AG09319 (cell line): ENCODE data around the gene NHEJ1.

Experiments used
- DNase-seq: peaks from one replicate; pipeline ENCODE4 v3.0.0-alpha.2; 2010; ENCODE audit warnings: low read depth; ENCODE audit errors: extremely low read depth
- TF ChIP-seq, protein P1 (sequence below): IDR thresholded peaks from 2 replicates; pipeline ENCODE4 v1.5.1; 2011; ENCODE audit warnings: low read depth, mild to moderate bottlenecking, inconsistent platforms, low read length, moderate library complexity

The NHEJ1 gene

DNA sequence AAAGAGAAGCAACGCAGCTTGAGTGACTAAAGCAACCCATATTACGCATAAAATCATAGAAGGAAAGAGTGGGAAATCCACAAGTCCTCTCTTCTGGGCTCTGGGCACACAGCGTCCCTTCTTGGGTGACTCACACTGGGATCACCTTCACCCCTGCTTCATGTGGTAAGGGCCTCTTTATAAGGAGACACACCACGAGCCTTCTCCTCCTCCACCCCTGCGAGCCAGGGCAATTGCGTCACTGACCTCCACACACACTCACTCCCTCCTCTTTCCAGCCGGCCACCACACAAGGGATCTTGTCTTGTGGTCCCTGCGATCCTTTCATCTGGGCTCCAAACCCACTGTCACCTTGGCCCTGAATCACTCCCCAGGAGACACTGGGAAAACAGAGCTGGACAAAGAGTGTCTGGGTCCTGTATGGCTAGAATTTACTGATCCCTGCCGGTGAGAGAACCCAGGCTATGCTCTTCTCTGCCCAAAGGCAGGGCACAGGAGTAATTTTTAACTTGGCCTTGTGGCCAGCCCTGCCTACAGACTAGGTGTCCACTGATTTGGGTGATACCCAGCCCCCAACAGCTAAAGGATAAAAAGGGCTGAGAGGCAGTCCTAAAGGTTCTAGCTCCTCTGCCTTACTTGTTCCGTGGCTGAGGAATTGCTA lies 35.3 kb downstream of the NHEJ1 start:
- peak; percentile 49 for DNase-seq

DNA sequence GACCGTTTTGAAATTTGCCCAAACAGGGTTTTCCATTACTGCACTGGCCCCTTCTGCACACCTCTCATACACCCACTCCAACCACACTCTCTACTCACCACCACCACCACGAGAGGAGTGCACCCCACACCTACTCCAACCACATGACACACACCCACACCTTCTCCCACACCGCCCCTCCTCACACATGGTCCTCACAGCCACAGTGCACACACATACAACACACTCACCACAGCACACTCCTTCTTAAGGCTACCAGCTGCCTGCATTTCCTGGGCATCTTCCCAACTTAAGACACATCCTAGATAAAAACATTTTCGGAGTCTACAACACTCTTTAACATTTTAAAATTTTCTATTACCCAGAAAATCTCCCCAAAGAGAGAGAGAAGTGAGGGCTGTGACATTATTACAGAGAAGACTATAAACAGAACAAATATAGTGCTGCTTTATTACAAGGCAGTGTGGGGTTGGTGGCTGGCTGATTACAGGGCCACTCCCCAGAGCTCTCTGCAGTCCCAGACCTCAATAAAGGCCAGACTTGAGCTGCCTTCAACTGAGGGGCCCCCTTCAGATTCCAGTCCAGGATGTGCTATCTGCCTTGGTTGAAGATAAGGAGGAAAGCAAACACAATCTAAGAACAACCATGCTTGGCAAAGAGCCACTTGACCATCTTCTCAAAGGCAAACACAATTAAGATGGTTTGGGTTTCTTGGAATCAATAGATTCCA lies 36.1 kb downstream of the NHEJ1 start:
- no peak for DNase-seq

More for the DNA sequence above, 35.3 kb downstream of the NHEJ1 start:
- TF ChIP-seq, protein P1, sequence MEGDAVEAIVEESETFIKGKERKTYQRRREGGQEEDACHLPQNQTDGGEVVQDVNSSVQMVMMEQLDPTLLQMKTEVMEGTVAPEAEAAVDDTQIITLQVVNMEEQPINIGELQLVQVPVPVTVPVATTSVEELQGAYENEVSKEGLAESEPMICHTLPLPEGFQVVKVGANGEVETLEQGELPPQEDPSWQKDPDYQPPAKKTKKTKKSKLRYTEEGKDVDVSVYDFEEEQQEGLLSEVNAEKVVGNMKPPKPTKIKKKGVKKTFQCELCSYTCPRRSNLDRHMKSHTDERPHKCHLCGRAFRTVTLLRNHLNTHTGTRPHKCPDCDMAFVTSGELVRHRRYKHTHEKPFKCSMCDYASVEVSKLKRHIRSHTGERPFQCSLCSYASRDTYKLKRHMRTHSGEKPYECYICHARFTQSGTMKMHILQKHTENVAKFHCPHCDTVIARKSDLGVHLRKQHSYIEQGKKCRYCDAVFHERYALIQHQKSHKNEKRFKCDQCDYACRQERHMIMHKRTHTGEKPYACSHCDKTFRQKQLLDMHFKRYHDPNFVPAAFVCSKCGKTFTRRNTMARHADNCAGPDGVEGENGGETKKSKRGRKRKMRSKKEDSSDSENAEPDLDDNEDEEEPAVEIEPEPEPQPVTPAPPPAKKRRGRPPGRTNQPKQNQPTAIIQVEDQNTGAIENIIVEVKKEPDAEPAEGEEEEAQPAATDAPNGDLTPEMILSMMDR, result no peak

DNA sequence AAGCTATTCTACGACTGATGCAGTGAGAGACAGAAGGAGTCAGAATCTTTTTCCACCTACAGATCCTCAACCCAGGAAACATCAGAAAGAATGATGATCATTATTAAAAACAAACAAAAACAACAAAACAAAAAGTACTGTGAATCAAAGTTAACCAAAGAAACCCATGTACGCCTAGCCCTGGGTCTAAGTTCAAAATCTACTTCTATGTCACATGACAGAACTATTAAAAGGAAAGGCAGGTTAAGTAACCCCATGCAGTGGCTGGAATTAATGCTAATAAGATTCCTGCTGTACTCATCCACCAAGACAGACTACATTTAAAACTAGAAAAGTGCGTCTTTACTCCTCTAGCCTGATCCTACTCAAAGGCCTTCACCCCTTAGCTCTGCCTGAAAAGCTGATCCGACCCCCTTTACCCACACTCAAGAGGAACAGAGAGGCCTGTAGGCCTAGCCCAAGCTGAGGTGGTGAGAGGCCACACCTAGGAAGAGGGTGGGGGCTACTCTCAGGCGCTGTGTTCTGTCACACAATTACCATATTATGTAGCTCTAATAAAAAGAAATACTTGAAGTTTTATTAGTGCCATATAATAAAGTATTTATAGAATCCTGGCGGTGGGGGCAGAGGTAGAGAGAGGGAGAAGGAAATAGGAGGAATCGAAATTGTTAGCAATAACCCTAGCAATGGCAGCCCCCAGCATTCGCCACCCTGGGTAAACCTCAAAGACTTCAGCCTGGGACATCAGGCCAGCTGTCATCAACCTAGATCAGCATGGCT lies 37.1 kb downstream of the NHEJ1 start:
- TF ChIP-seq, protein P1, result no peak
- DNase-seq, result no peak

More for the DNA sequence above, 36.1 kb downstream of the NHEJ1 start:
- TF ChIP-seq, protein P1, result no peak

DNA sequence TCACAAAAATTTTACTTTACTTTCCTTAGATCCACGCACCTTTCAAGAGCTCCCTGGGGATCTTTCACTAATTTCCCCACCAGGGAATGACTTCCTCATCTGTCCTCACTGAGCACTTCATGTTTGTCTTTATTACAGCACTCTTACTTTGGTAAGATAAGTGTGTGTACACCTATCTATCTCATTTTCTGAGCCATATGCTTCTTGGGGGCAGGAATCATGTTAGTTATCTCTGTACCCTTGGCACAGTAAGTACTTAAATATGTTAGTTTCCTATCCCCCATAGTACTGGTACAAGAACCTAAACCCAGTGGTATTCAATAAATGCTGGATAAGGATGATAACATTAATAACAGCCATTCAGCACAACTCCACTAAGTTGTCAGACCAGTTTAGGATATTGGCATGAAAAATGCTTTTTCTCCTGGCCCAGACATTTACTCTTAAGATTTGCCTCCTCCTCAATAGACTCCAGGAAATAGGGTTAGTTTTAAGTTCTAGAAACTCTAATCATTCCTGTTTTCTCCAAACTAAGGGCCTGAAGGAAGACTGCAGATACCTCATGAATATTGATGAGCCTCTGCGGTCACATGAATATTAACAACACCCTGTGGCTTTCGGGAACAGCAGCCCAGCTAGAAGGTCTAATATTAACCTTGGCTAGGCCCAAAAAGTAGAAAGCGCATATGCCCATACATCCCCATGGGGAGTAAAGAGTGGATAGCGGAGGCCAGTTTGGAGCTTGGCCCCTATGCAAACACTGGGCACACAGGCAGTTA lies 38.2 kb downstream of the NHEJ1 start:
- TF ChIP-seq, protein P1, result no peak
- no peak for DNase-seq

DNA sequence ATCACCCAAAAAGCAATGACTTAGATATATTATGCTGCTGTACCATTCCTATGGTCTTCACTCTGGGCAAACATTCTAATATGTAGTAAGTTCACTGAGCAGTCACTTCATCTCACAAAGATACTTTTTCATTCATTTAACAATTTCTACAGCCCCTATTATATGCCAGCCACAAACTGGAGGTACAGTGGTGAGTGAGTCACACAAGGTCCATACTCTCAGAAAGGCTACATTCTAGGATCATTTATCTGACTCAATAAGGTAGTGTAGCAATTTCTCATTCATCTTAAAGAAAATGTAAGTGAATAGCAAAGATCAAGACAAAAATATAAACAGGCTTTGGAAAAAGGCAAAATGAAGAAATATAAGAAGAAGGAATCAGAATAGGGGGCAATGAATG lies 40.5 kb downstream of the NHEJ1 start:
- DNase-seq, result no peak
- TF ChIP-seq, protein P1, result no peak

DNA sequence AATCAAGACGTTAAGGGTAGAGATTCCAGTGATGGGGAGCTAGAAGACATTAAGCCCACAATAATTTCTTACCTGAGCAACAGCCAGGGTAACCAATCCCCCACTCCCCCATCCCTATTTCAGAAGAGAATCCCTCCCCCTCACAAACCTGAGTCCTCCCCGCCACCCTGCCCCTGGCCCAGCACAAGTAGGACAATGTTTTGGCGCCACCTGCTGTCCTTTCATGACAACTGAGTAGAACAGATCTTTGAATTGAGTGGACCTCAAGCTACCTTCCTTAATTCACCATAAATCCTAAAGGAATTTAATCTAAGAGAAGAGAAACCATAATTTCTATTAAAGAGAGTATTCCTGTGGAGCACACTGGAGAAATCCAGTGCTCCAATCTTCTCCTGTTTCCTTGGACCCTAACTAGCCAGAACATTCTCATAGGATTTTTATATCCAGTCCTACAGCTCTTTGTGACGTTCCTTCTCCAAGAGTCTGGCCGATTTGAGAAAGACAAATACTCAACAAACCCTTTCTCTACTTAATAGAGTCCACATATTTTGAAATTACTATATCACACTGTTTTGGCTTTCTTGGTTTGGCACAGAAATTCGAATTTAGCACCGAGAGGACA lies 41.1 kb downstream of the NHEJ1 start:
- TF ChIP-seq, protein P1, result peak; percentile 77
- peak; percentile 20 for DNase-seq
